ENCODE data around the gene EPN1. TPM values are rescaled to one million over a fixed set of nuclear protein-coding genes. Genes with fewer than 3 reads are reported as not detected.
A peak's percentile ranks its signal among the peaks of the same experiment; 100 is the strongest.

EPN1 gene
- total and polyA plus RNA-seq, 2 of the 13 experiments (the other 11 are each of a cell fraction or from before 2014, with no cell fraction given), result 28.9 to 31.7 TPM

DNA sequence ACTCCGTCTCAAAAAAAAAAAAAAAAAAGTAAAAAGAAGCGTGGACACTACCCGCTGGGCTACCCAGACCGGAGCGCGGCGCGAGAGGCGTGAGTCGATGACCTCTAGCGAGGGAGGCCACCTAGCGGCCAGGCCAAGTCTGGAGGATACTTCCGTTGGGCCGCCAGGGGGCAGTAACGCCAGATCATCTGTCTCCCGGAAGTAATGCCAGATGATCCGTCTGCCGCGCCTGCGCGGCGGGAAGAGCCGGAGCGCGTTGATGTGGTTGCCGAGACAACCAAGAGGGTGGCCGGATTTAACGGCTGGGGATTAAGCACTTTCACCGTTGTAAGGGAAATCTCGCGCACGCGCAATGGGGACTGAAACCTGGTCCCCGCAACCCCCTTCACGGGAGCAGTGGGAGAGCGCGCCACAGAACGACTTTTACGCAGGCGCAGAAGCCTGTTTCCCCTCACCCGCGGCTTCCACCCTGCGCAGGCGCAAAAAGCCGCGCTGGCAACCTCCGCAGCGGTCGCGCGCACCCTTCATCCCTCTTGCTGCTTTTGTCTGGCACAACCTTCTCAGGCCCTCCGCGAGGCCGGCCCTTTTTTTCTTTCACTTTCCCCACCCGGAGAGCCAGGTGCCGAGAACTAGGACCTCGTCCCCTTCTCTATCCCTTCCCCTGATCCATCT is 21.2 kb upstream of the EPN1 start (continued):
- TF ChIP-seq TP53 (CRISPR knock-in tag; conservative IDR thresholded peaks at IDR 0.05), result no peak
- TF ChIP-seq, protein P1, sequence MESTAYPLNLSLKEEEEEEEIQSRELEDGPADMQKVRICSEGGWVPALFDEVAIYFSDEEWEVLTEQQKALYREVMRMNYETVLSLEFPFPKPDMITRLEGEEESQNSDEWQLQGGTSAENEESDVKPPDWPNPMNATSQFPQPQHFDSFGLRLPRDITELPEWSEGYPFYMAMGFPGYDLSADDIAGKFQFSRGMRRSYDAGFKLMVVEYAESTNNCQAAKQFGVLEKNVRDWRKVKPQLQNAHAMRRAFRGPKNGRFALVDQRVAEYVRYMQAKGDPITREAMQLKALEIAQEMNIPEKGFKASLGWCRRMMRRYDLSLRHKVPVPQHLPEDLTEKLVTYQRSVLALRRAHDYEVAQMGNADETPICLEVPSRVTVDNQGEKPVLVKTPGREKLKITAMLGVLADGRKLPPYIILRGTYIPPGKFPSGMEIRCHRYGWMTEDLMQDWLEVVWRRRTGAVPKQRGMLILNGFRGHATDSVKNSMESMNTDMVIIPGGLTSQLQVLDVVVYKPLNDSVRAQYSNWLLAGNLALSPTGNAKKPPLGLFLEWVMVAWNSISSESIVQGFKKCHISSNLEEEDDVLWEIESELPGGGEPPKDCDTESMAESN (CRISPR knock-in tag; conservative IDR thresholded peaks at IDR 0.05), result 0 out of 2 replicates have a peak, but pooled peaks have one; percentile 64
- TF ChIP-seq, protein P2, sequence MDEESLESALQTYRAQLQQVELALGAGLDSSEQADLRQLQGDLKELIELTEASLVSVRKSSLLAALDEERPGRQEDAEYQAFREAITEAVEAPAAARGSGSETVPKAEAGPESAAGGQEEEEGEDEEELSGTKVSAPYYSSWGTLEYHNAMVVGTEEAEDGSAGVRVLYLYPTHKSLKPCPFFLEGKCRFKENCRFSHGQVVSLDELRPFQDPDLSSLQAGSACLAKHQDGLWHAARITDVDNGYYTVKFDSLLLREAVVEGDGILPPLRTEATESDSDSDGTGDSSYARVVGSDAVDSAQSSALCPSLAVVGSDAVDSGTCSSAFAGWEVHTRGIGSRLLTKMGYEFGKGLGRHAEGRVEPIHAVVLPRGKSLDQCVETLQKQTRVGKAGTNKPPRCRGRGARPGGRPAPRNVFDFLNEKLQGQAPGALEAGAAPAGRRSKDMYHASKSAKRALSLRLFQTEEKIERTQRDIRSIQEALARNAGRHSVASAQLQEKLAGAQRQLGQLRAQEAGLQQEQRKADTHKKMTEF (CRISPR knock-in tag; IDR thresholded peaks at IDR 0.05), result peak; percentile 82
- TF ChIP-seq SCMH1 (CRISPR knock-in tag; IDR thresholded peaks at IDR 0.05; ENCODE audit: borderline replicate concordance), result no peak
- peak; percentile 14; the same call in 1 of the 2 replicates for TF ChIP-seq ZNF232 (CRISPR knock-in tag; IDR thresholded peaks at IDR 0.05; ENCODE audit: borderline replicate concordance)
- TF ChIP-seq ARID2 (CRISPR knock-in tag; IDR thresholded peaks at IDR 0.05; ENCODE audit: borderline replicate concordance), result no peak
- TF ChIP-seq, protein P3, sequence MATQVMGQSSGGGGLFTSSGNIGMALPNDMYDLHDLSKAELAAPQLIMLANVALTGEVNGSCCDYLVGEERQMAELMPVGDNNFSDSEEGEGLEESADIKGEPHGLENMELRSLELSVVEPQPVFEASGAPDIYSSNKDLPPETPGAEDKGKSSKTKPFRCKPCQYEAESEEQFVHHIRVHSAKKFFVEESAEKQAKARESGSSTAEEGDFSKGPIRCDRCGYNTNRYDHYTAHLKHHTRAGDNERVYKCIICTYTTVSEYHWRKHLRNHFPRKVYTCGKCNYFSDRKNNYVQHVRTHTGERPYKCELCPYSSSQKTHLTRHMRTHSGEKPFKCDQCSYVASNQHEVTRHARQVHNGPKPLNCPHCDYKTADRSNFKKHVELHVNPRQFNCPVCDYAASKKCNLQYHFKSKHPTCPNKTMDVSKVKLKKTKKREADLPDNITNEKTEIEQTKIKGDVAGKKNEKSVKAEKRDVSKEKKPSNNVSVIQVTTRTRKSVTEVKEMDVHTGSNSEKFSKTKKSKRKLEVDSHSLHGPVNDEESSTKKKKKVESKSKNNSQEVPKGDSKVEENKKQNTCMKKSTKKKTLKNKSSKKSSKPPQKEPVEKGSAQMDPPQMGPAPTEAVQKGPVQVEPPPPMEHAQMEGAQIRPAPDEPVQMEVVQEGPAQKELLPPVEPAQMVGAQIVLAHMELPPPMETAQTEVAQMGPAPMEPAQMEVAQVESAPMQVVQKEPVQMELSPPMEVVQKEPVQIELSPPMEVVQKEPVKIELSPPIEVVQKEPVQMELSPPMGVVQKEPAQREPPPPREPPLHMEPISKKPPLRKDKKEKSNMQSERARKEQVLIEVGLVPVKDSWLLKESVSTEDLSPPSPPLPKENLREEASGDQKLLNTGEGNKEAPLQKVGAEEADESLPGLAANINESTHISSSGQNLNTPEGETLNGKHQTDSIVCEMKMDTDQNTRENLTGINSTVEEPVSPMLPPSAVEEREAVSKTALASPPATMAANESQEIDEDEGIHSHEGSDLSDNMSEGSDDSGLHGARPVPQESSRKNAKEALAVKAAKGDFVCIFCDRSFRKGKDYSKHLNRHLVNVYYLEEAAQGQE (IDR thresholded peaks at IDR 0.05; ENCODE audit: borderline replicate concordance in 1 of 2, low read depth in 1 of 2, low read length in 2 of 2), result no peak
- no peak for TF ChIP-seq DPF2 (CRISPR knock-in tag; IDR thresholded peaks at IDR 0.05; ENCODE audit: borderline replicate concordance, low read depth)
- TF ChIP-seq ZNF207 (IDR thresholded peaks at IDR 0.05; ENCODE audit: borderline replicate concordance), result no peak
- TF ChIP-seq, protein P4, sequence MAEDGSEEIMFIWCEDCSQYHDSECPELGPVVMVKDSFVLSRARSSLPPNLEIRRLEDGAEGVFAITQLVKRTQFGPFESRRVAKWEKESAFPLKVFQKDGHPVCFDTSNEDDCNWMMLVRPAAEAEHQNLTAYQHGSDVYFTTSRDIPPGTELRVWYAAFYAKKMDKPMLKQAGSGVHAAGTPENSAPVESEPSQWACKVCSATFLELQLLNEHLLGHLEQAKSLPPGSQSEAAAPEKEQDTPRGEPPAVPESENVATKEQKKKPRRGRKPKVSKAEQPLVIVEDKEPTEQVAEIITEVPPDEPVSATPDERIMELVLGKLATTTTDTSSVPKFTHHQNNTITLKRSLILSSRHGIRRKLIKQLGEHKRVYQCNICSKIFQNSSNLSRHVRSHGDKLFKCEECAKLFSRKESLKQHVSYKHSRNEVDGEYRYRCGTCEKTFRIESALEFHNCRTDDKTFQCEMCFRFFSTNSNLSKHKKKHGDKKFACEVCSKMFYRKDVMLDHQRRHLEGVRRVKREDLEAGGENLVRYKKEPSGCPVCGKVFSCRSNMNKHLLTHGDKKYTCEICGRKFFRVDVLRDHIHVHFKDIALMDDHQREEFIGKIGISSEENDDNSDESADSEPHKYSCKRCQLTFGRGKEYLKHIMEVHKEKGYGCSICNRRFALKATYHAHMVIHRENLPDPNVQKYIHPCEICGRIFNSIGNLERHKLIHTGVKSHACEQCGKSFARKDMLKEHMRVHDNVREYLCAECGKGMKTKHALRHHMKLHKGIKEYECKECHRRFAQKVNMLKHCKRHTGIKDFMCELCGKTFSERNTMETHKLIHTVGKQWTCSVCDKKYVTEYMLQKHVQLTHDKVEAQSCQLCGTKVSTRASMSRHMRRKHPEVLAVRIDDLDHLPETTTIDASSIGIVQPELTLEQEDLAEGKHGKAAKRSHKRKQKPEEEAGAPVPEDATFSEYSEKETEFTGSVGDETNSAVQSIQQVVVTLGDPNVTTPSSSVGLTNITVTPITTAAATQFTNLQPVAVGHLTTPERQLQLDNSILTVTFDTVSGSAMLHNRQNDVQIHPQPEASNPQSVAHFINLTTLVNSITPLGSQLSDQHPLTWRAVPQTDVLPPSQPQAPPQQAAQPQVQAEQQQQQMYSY (CRISPR knock-in tag; IDR thresholded peaks at IDR 0.05), result no peak; the same call in 1 of the 2 replicates
- TF ChIP-seq, protein P5, sequence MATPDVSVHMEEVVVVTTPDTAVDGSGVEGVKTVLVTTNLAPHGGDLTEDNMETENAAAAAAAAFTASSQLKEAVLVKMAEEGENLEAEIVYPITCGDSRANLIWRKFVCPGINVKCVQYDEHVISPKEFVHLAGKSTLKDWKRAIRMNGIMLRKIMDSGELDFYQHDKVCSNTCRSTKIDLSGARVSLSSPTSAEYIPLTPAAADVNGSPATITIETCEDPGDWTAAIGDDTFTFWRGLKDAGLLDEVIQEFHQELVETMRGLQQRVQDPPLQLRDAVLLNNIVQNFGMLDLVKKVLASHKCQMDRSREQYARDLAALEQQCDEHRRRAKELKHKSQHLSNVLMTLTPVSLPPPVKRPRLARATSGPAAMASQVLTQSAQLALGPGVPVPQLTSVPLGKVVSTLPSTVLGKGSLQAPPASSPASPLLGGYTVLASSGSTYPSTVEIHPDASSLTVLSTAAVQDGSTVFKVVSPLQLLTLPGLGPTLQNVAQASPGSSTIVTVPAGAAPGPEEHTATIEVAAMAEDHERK (CRISPR knock-in tag; IDR thresholded peaks at IDR 0.05; ENCODE audit: low read depth), result 0 out of 2 replicates have a peak, but pooled peaks have one; percentile 11
- 0 out of 2 replicates have a peak, but pooled peaks have one; percentile 16 for TF ChIP-seq CHD2 (IDR thresholded peaks at IDR 0.05; ENCODE audit: low read depth, low read length)
